SK-N-SH (cell line): ENCODE measurements around the gene NRTN. TPM values are rescaled to one million over a fixed set of nuclear protein-coding genes. Genes with fewer than 3 reads are reported as not detected.

Experiments used
- CTCF ChIA-PET: fragments of 300-600, 350-600 bp; formaldehyde crosslinking; extraction: SDS; loops from one replicate; lab custom pipeline; 2021; lab: Yijun Ruan, JAX
- POLR2A ChIA-PET: fragments of 350-600 bp; sonication (Branson Sonifier 250); formaldehyde crosslinking; extraction: SDS; loops from one replicate; lab custom pipeline; 2020; ENCODE audit warnings: antibody characterized with exemption, inconsistent platforms; lab: Yijun Ruan, JAX
- DNase-seq: peaks from one replicate; pipeline ENCODE4 v3.0.0; 2012
- H2AFZ ChIP-seq: fragments of 200-600 bp; sonication (generic); 2 replicates; pipeline ENCODE4 v1.8.1; 2016; ENCODE audit warnings: antibody characterized with exemption, mild to moderate bottlenecking, low read depth
- H3F3A ChIP-seq: fragments of 200-600 bp; sonication (generic); replicated peaks from 2 replicates; pipeline ENCODE3; 2016; ENCODE audit warnings: antibody characterized with exemption, mild to moderate bottlenecking; ENCODE audit not compliant: insufficient read depth
- H3K27ac ChIP-seq, 2 experiments: fragments of 200-500 bp in 1 of 2; fragments of 200-600 bp in 1 of 2; sonication (Bioruptor generic) in 1 of 2; sonication (generic), shearing (Covaris generic) in 1 of 2; 2 replicates each; pipeline versions ENCODE4 v1.5.1 to v1.6.1; 2014 to 2016; ENCODE audit warnings: low read depth in 2 of 2, inconsistent platforms in 1 of 2, low read length in 1 of 2, mild to moderate bottlenecking in 1 of 2, mixed read lengths in 1 of 2
- H3K27me3 ChIP-seq: fragments of 200-600 bp; sonication (generic), shearing (Covaris generic); 2 replicates; pipeline ENCODE4 v1.6.1; 2016; ENCODE audit warnings: mixed run types; ENCODE audit not compliant: insufficient read depth
- H3K36me3 ChIP-seq, 2 experiments: fragments of 200-500 bp in 1 of 2; fragments of 200-600 bp in 1 of 2; sonication (Bioruptor generic) in 1 of 2; sonication (generic) in 1 of 2; replicated peaks in 1 of 2; 2 replicates each; pipeline versions ENCODE3 to v1.5.1; 2014 to 2016; ENCODE audit warnings: low read length in 1 of 2, mild to moderate bottlenecking in 1 of 2; ENCODE audit not compliant: insufficient read depth in 2 of 2, control insufficient read depth in 1 of 2
- H3K4me1 ChIP-seq, 2 experiments: fragments of 200-500 bp in 1 of 2; fragments of 200-600 bp in 1 of 2; sonication (Bioruptor generic) in 1 of 2; sonication (generic), shearing (Covaris generic) in 1 of 2; 2 replicates each; pipeline versions ENCODE4 v1.5.1 to v1.6.1; 2014 to 2016; ENCODE audit warnings: low read depth in 1 of 2, low read length in 1 of 2, mixed run types in 1 of 2; ENCODE audit not compliant: insufficient read depth in 2 of 2, control insufficient read depth in 1 of 2
- H3K4me2 ChIP-seq: fragments of 200-600 bp; sonication (generic), shearing (Covaris generic); 2 replicates; pipeline ENCODE4 v1.6.1; 2017; ENCODE audit warnings: mixed run types
- H3K4me3 ChIP-seq, 2 experiments: fragments of 200-500 bp in 1 of 2; fragments of 200-600 bp in 1 of 2; sonication (Bioruptor generic) in 1 of 2; sonication (generic), shearing (Covaris generic) in 1 of 2; 2 replicates each; pipeline versions ENCODE4 v1.5.1 to v1.8.1; 2014 to 2016; ENCODE audit warnings: low read depth in 2 of 2, inconsistent platforms in 1 of 2, low read length in 1 of 2, mild to moderate bottlenecking in 1 of 2, mixed read lengths in 1 of 2, moderate library complexity in 1 of 2
- H3K79me2 ChIP-seq: fragments of 200-600 bp; sonication (generic); 2 replicates; pipeline ENCODE4 v1.8.1; 2017; ENCODE audit warnings: mild to moderate bottlenecking; ENCODE audit not compliant: insufficient read depth
- H3K9ac ChIP-seq: fragments of 200-600 bp; sonication (generic); 2 replicates; pipeline ENCODE4 v1.6.1; 2017; ENCODE audit warnings: mixed run types
- H3K9me2 ChIP-seq: fragments of 200-600 bp; sonication (generic); 2 replicates; pipeline ENCODE4 v1.6.1; 2017; ENCODE audit warnings: mixed run types
- H3K9me3 ChIP-seq: fragments of 200-600 bp; sonication (generic); 2 replicates; pipeline ENCODE4 v1.6.1; 2017; ENCODE audit warnings: mixed run types, mild to moderate bottlenecking, moderate library complexity
- H4K20me1 ChIP-seq: fragments of 200-600 bp; sonication (generic); 2 replicates; pipeline ENCODE4 v1.6.1; 2017; ENCODE audit warnings: mild to moderate bottlenecking, mixed run types; ENCODE audit not compliant: insufficient read depth
- GATA2 ChIP-seq: sonication (generic); formaldehyde crosslinking; IDR thresholded peaks from 2 replicates; pipeline ENCODE4 v1.5.0; 2020; ENCODE audit warnings: mild to moderate bottlenecking, missing genetic modification reagents
- IRF3 ChIP-seq: fragments of 150-350 bp; IDR thresholded peaks from 2 replicates; pipeline ENCODE4 v1.6.1; 2016; ENCODE audit warnings: mild to moderate bottlenecking, low read depth, low read length
- MAX ChIP-seq: IDR thresholded peaks from 2 replicates; pipeline ENCODE4 v1.4.0; 2012; ENCODE audit warnings: low read depth
- RAD21 ChIP-seq: IDR thresholded peaks from 2 replicates; pipeline ENCODE4 v1.6.1; 2012; ENCODE audit warnings: mild to moderate bottlenecking, low read length
- TAF1 ChIP-seq: IDR thresholded peaks from 2 replicates; pipeline ENCODE4 v1.6.1; 2012; ENCODE audit warnings: low read depth, mild to moderate bottlenecking, low read length, moderate library complexity, borderline replicate concordance
- TCF12 ChIP-seq: IDR thresholded peaks from 2 replicates; pipeline ENCODE4 v1.4.0; 2012
- TEAD4 ChIP-seq: IDR thresholded peaks from 2 replicates; pipeline ENCODE4 v1.4.0; 2012; ENCODE audit warnings: mild to moderate bottlenecking, borderline replicate concordance; ENCODE audit not compliant: insufficient read depth
- USF1 ChIP-seq: IDR thresholded peaks from 2 replicates; pipeline ENCODE4 v1.4.0; 2012; ENCODE audit warnings: low read depth, borderline replicate concordance
- YY1 ChIP-seq: IDR thresholded peaks from 2 replicates; pipeline ENCODE4 v1.4.0; 2012; ENCODE audit warnings: low read depth, mild to moderate bottlenecking
- WGBS: methylation state at CpG from one replicate; pipeline ENCODE4 v1.1.6; 2017; ENCODE audit warnings: low lambda C conversion rate; 5-methylcytosine and 5-hydroxymethylcytosine counted together
- polyA plus RNA-seq, 3 experiments: library from polyadenylated mRNA; depleted of rRNA; stranded (reverse); fragments of >200 nt; gene quantifications; 2 replicates each; pipeline ENCODE4 v1.2.3, GENCODE V29; 2012

NRTN gene
- polyA plus RNA-seq, 1 of the 3 experiments (the other 2 are of a cell fraction): 0.99 TPM

GRCh38 chr19:5785423-5785822 lies 19.4 kb upstream of the NRTN start:
- TF ChIP-seq RAD21: no peak
- no peak for TF ChIP-seq YY1
- no peak for TF ChIP-seq MAX
- TF ChIP-seq GATA2 (CRISPR knock-in tag): no peak
- no peak for TF ChIP-seq TCF12
- Histone ChIP-seq H3K36me3 (peaks cover 0 to 47% of the 10 kb centered on the region in 2 experiments), H3K9ac (no peak overlapping the region), H3K4me1 (peaks cover 0 to 8% of the 10 kb centered on the region in 2 experiments; a peak in 1 of 4 replicates), H3K9me3 (no peaks in the 10 kb centered on the region), H3K27me3 (no peaks in the 10 kb centered on the region), H2AFZ (no peak overlapping the region), H4K20me1 (0 out of 2 replicates have a peak, but pooled peaks cover 5% of the 10 kb centered on the region), H3K4me3 (no peak overlapping the region), H3K27ac (no peak overlapping the region), H3K79me2 (peaks cover 8% of the 10 kb centered on the region; the same call in 1 of the 2 replicates), H3F3A (no peaks in the 10 kb centered on the region), H3K4me2 (no peak overlapping the region), H3K9me2 (no peaks in the 10 kb centered on the region)
- 87% methylated on average over 4 of the region's 37 CpGs for WGBS
- no peak for DNase-seq
- ChIA-PET CTCF (interaction anchor here (0.8 to 1.5 kb wide), 4 partner anchors 9 to 17 kb away, joined by 3 to 6 read pairs (median 3); no protein-coding TSS in a partner anchor), POLR2A (no interaction called here)

GRCh38 chr19:5786593-5787408 lies 18.1 kb upstream of the NRTN start:
- H3K9me3 ChIP-seq: no peaks in the 10 kb centered on the region
- no peaks in the 10 kb centered on the region for H3K27me3 ChIP-seq
- H3K4me3 ChIP-seq: no peak overlapping the region
- CTCF ChIA-PET: no interaction called here
- H2AFZ ChIP-seq: no peak overlapping the region
- no peak overlapping the region for H3K27ac ChIP-seq
- H3K36me3 ChIP-seq: peaks cover 0 to 47% of the 10 kb centered on the region in 2 experiments
- no peak for TF ChIP-seq IRF3
- no peak for TF ChIP-seq TEAD4
- TF ChIP-seq USF1: no peak
- no peak for TF ChIP-seq TAF1
- H3K9ac ChIP-seq: no peak overlapping the region
- peaks cover 8% of the 10 kb centered on the region; the same call in 1 of the 2 replicates for H3K79me2 ChIP-seq
- POLR2A ChIA-PET: no interaction called here
- H3K9me2 ChIP-seq: no peaks in the 10 kb centered on the region
- no peak for DNase-seq
- 94% methylated on average over 41 of the region's 44 CpGs for WGBS
- peaks cover 0 to 8% of the 10 kb centered on the region in 2 experiments; a peak in 1 of 4 replicates for H3K4me1 ChIP-seq
- no peaks in the 10 kb centered on the region for H3F3A ChIP-seq
- H4K20me1 ChIP-seq: 0 out of 2 replicates have a peak, but pooled peaks cover 5% of the 10 kb centered on the region
- H3K4me2 ChIP-seq: no peak overlapping the region
